ENCODE results near the gene ERN1. TPM values are rescaled to one million over a fixed set of nuclear protein-coding genes. Genes with fewer than 3 reads are reported as not detected.

The ERN1 gene
- total RNA-seq, 2 experiments from 2014 or later: 21.9 to 22.0 TPM

DNA sequence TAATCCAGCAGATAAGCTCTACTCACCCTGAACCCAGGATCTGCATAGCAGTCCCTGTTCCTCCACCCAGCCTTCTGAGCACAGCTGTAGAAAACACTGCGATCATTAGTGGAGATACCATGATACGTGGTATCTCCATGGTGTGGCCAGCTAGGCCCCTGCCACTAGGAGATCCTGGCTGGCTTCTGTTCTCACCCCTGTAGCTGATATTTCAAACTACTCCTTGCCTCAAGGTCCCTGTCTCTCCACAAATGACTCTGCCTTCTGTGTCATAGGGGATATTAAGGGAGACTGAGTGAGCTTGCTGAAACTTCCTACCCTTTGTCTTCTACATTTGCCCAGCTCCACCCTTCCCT lies 44.3 kb downstream of the ERN1 start:
- CTCF ChIA-PET: interaction anchor here (0.9 to 4.1 kb wide), 2 partner anchors 48 to 57 kb away, joined by 5 to 17 read pairs; no protein-coding TSS in a partner anchor
- Mint-ChIP-seq H3K4me3 (no peak overlapping the region), H3K4me1 (ENCODE audit: low read depth) (peaks cover 30% of the 10 kb centered on the region), H3K27ac (no peak overlapping the region), H3K36me3 (ENCODE audit: low read depth) (no peaks in the 10 kb centered on the region), H3K9me3 (no peaks in the 10 kb centered on the region), H3K27me3 (ENCODE audit: low read depth) (no peaks in the 10 kb centered on the region)
- intact Hi-C loops (cut with micrococcal nuclease): no loop called here
- DNase-seq: no peak

- H3K27me3 Mint-ChIP-seq (ENCODE audit: low read depth): no peaks in the 10 kb centered on the region
- CTCF ChIA-PET: interaction anchor here (0.6 to 4.1 kb wide), 4 partner anchors 16 to 57 kb away, joined by 3 to 17 read pairs (median 6); no protein-coding TSS in a partner anchor
- H3K27ac Mint-ChIP-seq: no peak overlapping the region
- no peaks in the 10 kb centered on the region for H3K36me3 Mint-ChIP-seq (ENCODE audit: low read depth)
- no peaks in the 10 kb centered on the region for H3K9me3 Mint-ChIP-seq
- intact Hi-C loops (cut with micrococcal nuclease): no loop called here
- no peak for DNase-seq
- H3K4me3 Mint-ChIP-seq: no peak overlapping the region
- peaks cover 25% of the 10 kb centered on the region for H3K4me1 Mint-ChIP-seq (ENCODE audit: low read depth)
Observed at GRCh38 chr17:64084940-64085649, 44.8 kb downstream of the ERN1 start.

DNA sequence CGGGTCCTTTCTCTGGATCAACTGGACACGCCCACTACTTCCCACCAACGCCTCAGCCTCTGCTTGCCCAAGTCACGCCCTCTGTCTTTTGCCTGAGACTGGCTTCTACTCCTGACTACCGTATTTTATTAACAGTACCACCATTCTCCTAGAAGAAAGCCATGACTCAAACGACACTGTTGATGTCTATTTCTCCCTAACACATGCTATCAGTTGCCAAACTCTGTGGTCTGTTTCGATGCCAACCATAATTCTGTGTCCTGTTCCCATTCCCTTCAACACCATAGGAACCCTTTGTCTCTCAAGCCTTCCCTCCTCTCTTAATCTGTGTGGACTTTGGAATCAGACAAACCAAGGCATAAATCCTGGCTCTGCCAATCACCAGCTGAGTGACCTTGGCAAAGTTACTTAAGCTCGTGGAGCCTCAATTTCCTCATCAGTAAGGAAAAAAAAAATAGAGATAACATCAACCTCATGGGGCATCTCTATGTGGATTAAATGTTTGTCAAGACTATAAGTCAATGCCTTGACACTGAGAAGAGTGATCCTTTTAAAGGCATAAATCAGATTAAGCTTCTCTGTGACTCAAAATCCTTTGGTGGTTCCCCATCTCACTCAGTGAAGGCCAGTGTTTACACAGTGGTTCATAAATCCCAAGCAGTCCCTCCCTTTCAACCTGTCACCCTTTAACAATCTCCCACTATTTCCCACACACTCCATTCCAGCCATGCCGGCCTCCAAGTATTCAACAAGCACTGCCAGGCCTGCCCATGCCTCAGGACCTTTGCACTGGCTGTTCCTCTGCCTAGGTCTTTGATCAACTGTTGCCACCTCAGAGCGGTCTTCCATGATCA lies 45.6 kb downstream of the ERN1 start:
- Mint-ChIP-seq H3K9me3 (no peaks in the 10 kb centered on the region), H3K36me3 (ENCODE audit: low read depth) (no peaks in the 10 kb centered on the region), H3K4me1 (ENCODE audit: low read depth) (peaks cover 18% of the 10 kb centered on the region), H3K27ac (no peak overlapping the region), H3K4me3 (no peak overlapping the region), H3K27me3 (ENCODE audit: low read depth) (no peaks in the 10 kb centered on the region)
- CTCF ChIA-PET: interaction anchor here (0.6 to 4.1 kb wide), 5 partner anchors 17 to 138 kb away, joined by 3 to 17 read pairs (median 3); no protein-coding TSS in a partner anchor
- intact Hi-C loops (cut with micrococcal nuclease): no loop called here
- DNase-seq: no peak

GRCh38 chr17:64083563-64084085 lies 46.3 kb downstream of the ERN1 start:
- no peaks in the 10 kb centered on the region for H3K27me3 Mint-ChIP-seq (ENCODE audit: low read depth)
- CTCF ChIA-PET: interaction anchor here (0.7 to 4.1 kb wide), 5 partner anchors 18 to 137 kb away, joined by 3 to 17 read pairs (median 3); no protein-coding TSS in a partner anchor
- no peak for DNase-seq
- H3K4me3 Mint-ChIP-seq: no peak overlapping the region
- H3K36me3 Mint-ChIP-seq (ENCODE audit: low read depth): peaks cover 1% of the 10 kb centered on the region
- H3K4me1 Mint-ChIP-seq (ENCODE audit: low read depth): peaks cover 17% of the 10 kb centered on the region
- no peak overlapping the region for H3K27ac Mint-ChIP-seq
- intact Hi-C loops (cut with micrococcal nuclease): no loop called here
- no peaks in the 10 kb centered on the region for H3K9me3 Mint-ChIP-seq

DNA sequence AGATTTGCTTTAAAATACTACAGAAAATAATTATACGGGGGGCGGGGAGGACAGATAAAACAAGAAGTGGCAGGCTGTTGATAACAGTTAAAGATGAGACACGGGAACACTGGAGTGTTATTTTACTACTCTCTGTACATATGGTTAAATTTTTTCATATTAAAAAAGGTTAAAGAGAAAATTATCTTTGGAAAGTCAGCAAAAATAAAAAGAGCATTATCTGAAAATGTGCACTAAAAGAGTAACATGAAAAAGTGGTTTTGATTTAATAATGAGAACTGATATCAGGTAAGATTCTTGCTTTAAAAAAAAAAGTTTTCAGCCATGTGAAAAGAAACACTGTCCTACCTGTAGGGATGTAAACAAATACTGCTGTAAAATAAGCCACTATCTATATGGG lies 46.9 kb downstream of the ERN1 start:
- Mint-ChIP-seq H3K27me3 (ENCODE audit: low read depth) (no peaks in the 10 kb centered on the region), H3K9me3 (no peaks in the 10 kb centered on the region), H3K4me1 (ENCODE audit: low read depth) (peaks cover 12% of the 10 kb centered on the region), H3K36me3 (ENCODE audit: low read depth) (peaks cover 1% of the 10 kb centered on the region), H3K4me3 (no peak overlapping the region), H3K27ac (no peak overlapping the region)
- intact Hi-C loops (cut with micrococcal nuclease): no loop called here
- DNase-seq: no peak
- CTCF ChIA-PET: interaction anchor here (0.7 to 4.1 kb wide), 5 partner anchors 17 to 137 kb away, joined by 3 to 17 read pairs (median 3); no protein-coding TSS in a partner anchor

DNA sequence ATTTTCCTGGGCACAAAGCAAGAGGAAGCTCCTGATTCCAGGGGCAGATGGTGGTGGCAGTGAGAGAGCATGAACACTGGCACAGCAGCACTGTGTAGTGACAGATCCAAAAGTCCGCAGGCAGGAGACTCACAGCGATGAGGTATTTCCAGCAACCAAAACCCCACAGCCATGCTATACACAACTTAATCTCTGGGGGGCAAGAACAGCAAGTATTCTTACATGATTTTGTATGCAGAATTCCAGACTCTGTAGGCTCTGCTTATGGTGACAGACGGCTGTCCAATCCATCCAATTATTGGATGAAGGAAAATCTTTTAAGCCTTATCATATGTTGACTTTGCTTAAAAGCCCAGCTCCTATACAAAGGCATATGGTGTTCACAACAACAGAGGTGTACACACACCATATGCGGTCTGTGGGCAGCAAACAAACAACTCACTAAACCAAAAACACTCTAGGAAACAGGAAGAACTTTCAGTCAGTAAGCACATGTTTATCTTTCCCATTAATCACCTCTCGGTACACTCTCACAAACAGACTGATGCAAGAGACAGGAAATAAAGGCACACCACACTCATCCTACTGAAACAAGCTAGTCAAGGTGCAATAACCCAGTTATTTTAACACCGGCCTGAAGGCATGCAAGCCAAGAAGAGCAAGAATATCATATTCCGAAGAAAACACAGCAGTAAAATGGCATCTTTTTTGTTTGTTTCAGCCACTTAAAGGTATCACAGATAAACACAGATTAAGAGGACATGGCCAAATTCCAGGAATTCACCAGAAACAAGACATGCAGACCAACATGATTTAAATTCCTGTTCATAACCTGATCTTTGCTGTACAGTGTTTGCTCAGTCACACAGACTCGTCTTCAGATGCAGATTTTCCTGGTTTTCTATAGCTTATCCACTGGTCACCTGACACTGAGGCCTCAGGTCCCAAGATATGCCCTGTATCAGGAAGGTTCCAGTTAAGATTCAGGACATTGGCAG lies 47.8 kb downstream of the ERN1 start:
- peaks cover 7% of the 10 kb centered on the region for H3K4me1 Mint-ChIP-seq (ENCODE audit: low read depth)
- peaks cover 3% of the 10 kb centered on the region for H3K36me3 Mint-ChIP-seq (ENCODE audit: low read depth)
- CTCF ChIA-PET: interaction anchor here (0.7 to 2.1 kb wide), 9 partner anchors 11 to 57 kb away, joined by 3 to 11 read pairs (median 3); no protein-coding TSS in a partner anchor
- H3K27ac Mint-ChIP-seq: no peak overlapping the region
- H3K27me3 Mint-ChIP-seq (ENCODE audit: low read depth): no peaks in the 10 kb centered on the region
- peak; percentile 65 for DNase-seq
- peak overlapping the region; percentile 38 for H3K4me3 Mint-ChIP-seq
- H3K9me3 Mint-ChIP-seq: no peaks in the 10 kb centered on the region
- intact Hi-C loops (cut with micrococcal nuclease): loop anchor here (1.0 kb wide), 6 partner anchors 9 to 62 kb away; partner anchors contain the start of genes ERN1 and ICAM2

DNA sequence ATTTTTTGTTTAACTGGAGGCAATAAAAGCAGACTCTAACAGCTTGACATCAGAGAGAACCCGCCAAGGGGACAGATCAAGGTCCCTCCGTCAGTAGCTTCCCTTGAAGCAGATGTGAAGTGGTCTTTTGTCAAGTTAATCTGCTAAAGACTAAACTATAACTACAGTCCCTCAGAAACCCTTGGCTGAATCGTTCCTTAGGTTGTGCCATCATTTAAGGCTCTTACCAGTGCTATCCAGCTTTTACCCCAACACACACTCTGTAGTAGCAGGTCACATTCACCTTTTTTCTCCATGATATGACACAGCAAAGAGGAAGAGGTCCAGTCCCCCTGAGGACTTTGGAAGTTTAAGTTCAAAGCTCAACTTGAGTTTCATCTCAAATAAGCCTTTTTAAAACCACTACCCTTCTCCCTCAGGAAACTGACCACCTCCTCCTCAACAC lies 49.7 kb downstream of the ERN1 start:
- Mint-ChIP-seq H3K27me3 (ENCODE audit: low read depth) (no peaks in the 10 kb centered on the region), H3K36me3 (ENCODE audit: low read depth) (peaks cover 8% of the 10 kb centered on the region), H3K9me3 (no peaks in the 10 kb centered on the region), H3K4me1 (ENCODE audit: low read depth) (peaks cover 22% of the 10 kb centered on the region), H3K4me3 (no peak overlapping the region), H3K27ac (no peak overlapping the region)
- no peak for DNase-seq
- intact Hi-C loops (cut with micrococcal nuclease): no loop called here
- CTCF ChIA-PET: interaction anchor here (1.2 to 5.5 kb wide), 4 partner anchors 15 to 53 kb away, joined by 3 to 27 read pairs (median 10); no protein-coding TSS in a partner anchor

DNA sequence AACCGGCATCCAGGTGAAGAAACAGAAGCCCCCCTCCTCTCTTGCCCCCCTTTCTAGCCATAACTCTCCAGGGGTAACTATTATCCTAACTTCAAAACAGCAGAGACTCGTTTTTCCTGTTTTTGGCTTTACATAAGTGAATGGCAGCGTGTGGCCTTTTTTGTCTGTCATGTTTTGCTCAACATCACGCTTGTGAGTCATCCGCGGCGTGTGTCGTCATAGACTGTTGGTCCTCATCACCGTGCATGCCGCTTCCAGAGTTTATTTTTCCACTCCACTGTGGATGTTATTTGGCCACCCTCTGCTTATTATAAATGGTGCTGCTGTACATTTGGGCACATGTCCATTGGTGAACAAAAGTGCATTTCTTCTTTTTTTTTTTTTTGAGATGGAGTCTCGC lies 52.6 kb downstream of the ERN1 start:
- peaks cover 22% of the 10 kb centered on the region for H3K4me1 Mint-ChIP-seq (ENCODE audit: low read depth)
- CTCF ChIA-PET: interaction anchor here (0.8 to 5.5 kb wide), 4 partner anchors 12 to 56 kb away, joined by 3 to 27 read pairs (median 10); no protein-coding TSS in a partner anchor
- no peak overlapping the region for H3K4me3 Mint-ChIP-seq
- peaks cover 16% of the 10 kb centered on the region for H3K36me3 Mint-ChIP-seq (ENCODE audit: low read depth)
- intact Hi-C loops (cut with micrococcal nuclease): no loop called here
- H3K27me3 Mint-ChIP-seq (ENCODE audit: low read depth): no peaks in the 10 kb centered on the region
- no peak for DNase-seq
- H3K27ac Mint-ChIP-seq: peak overlapping the region; percentile 25
- no peaks in the 10 kb centered on the region for H3K9me3 Mint-ChIP-seq

DNA sequence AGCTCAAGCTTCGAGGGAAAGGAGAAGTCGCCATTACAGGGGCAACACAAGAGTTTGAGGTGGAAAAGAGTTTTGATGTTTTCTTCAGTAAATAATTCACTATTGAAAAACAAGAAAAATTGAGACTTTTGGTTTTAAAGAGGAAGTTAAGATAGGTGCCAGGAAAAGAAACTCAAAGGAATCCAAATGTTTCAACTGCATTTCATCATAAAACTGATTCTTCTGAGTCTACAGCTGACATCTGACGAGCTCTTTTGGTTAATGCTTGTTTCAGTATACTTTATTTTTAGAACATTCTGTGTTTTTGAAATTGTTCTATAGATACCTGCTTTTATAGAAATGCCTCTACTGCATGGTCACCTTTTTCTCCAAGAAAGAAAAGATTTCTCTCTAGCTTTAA lies 54.0 kb downstream of the ERN1 start:
- peaks cover 22% of the 10 kb centered on the region for H3K4me1 Mint-ChIP-seq (ENCODE audit: low read depth)
- CTCF ChIA-PET: interaction anchor here (0.6 to 5.5 kb wide), 9 partner anchors 11 to 215 kb away, joined by 3 to 27 read pairs (median 5); no protein-coding TSS in a partner anchor
- no peak for DNase-seq
- intact Hi-C loops (cut with micrococcal nuclease): no loop called here
- H3K27me3 Mint-ChIP-seq (ENCODE audit: low read depth): no peaks in the 10 kb centered on the region
- no peak overlapping the region for H3K4me3 Mint-ChIP-seq
- H3K27ac Mint-ChIP-seq: peak overlapping the region; percentile 84
- peaks cover 26% of the 10 kb centered on the region for H3K36me3 Mint-ChIP-seq (ENCODE audit: low read depth)
- H3K9me3 Mint-ChIP-seq: no peaks in the 10 kb centered on the region

- intact Hi-C loops (cut with micrococcal nuclease): no loop called here
- Mint-ChIP-seq H3K4me1 (ENCODE audit: low read depth) (peaks cover 22% of the 10 kb centered on the region), H3K27ac (no peak overlapping the region), H3K27me3 (ENCODE audit: low read depth) (no peaks in the 10 kb centered on the region), H3K9me3 (peaks cover 7% of the 10 kb centered on the region), H3K4me3 (no peak overlapping the region), H3K36me3 (ENCODE audit: low read depth) (peaks cover 36% of the 10 kb centered on the region)
- no peak for DNase-seq
- CTCF ChIA-PET: interaction anchor here (1.3 to 3.0 kb wide), 4 partner anchors 11 to 59 kb away, joined by 4 to 17 read pairs (median 9); no protein-coding TSS in a partner anchor
Observed at GRCh38 chr17:64074704-64075426, 55.1 kb downstream of the ERN1 start.
